HCT116 (cell line): ENCODE results near the gene KMT2B. TPM values are rescaled to one million over a fixed set of nuclear protein-coding genes. Genes with fewer than 3 reads are reported as not detected.

Experiments
- ATAC-seq: fragments of 200-7000 bp; cut with Tn5 transposase; 2 replicates; pipeline ENCODE4 v1.9.1; 2020; ENCODE audit warnings: mild to moderate bottlenecking, moderate library complexity
- BruUV-seq: library from RNA; stranded (reverse); fragments of 400-500 nt; replicated peaks from 2 replicates; lab custom pipeline; 2021; lab: Mats Ljungman, UMichigan
- CTCF ChIA-PET: fragments of 300-600 bp; sonication (Branson Sonifier 250); formaldehyde crosslinking; loops from one replicate; lab custom pipeline; 2021; ENCODE audit warnings: antibody characterized with exemption; lab: Charles Lee
- POLR2A ChIA-PET: fragments of 300-600, 350-600 bp; sonication (Branson Sonifier 250); formaldehyde crosslinking; loops from one replicate; lab custom pipeline; 2021; ENCODE audit warnings: antibody characterized with exemption; lab: Charles Lee
- RAD21 ChIA-PET, 2 experiments: fragments of 300-600 bp; sonication (Branson Sonifier 250); formaldehyde crosslinking; loops; one replicate each; lab custom pipeline; 2023; ENCODE audit warnings: low total read pairs in 2 of 2; ENCODE audit not compliant: uncharacterized antibody in 2 of 2, unreplicated experiment in 2 of 2, low non-redundant PET in 1 of 2; lab: Charles Lee
- DNase-seq: peaks from one replicate; pipeline ENCODE4 v3.0.0-alpha.2; 2010; ENCODE audit warnings: low read depth, low spot score
- H2AFZ ChIP-seq: fragments of 200-600 bp; shearing (Covaris generic), sonication (generic); 2 replicates; pipeline ENCODE4 v1.6.1; 2017; ENCODE audit warnings: low read depth, mixed run types, mixed read lengths, antibody characterized with exemption, low read length; ENCODE audit not compliant: poor library complexity, severe bottlenecking
- H3K27ac ChIP-seq: 2 replicates; pipeline ENCODE4 v1.5.1; 2012; ENCODE audit warnings: low read depth, low read length
- H3K27me3 ChIP-seq: fragments of 200-600 bp; sonication (generic); 2 replicates; pipeline ENCODE4 v1.6.1; 2016; ENCODE audit warnings: mixed run types, low read length, mixed read lengths; ENCODE audit not compliant: insufficient read depth
- H3K36me3 ChIP-seq, 2 experiments: fragments of 200-500 bp in 1 of 2; fragments of 200-600 bp in 1 of 2; sonication (Bioruptor generic) in 1 of 2; sonication (generic) in 1 of 2; 2 replicates each; pipeline versions ENCODE4 v1.5.1 to v1.6.1; 2014 to 2016; ENCODE audit warnings: low read length in 2 of 2, inconsistent platforms in 1 of 2, mixed read lengths in 1 of 2, mixed run types in 1 of 2; ENCODE audit not compliant: insufficient read depth in 2 of 2, control insufficient read depth in 1 of 2
- H3K4me1 ChIP-seq, 2 experiments: fragments of 200-600 bp in 1 of 2; sonication (generic) in 1 of 2; 2 replicates each; pipeline versions ENCODE4 v1.5.1 to v1.6.1; 2012 to 2017; ENCODE audit warnings: low read length in 2 of 2, inconsistent platforms in 1 of 2, mild to moderate bottlenecking in 1 of 2, mixed read lengths in 1 of 2, mixed run types in 1 of 2, moderate library complexity in 1 of 2; ENCODE audit not compliant: insufficient read depth in 2 of 2, control insufficient read depth in 1 of 2
- H3K4me2 ChIP-seq: fragments of 200-600 bp; sonication (generic); 2 replicates; pipeline ENCODE4 v1.6.1; 2017; ENCODE audit warnings: mixed run types, low read length, mixed read lengths
- H3K4me3 ChIP-seq, 2 experiments: fragments of 200-600 bp in 1 of 2; sonication (generic) in 1 of 2; replicated peaks in 1 of 2; 2 replicates each; pipeline ENCODE4 v1.5.1; 2011 to 2016; ENCODE audit warnings: low read length in 2 of 2, control low read depth in 1 of 2, low read depth in 1 of 2, mild to moderate bottlenecking in 1 of 2, mixed read lengths in 1 of 2, mixed run types in 1 of 2
- H3K79me2 ChIP-seq: fragments of 200-600 bp; sonication (generic); 2 replicates; pipeline ENCODE4 v1.6.1; 2017; ENCODE audit warnings: mild to moderate bottlenecking, mixed run types, low read length, moderate library complexity, mixed read lengths; ENCODE audit not compliant: insufficient read depth
- H3K9ac ChIP-seq: fragments of 200-600 bp; sonication (generic); 2 replicates; pipeline ENCODE4 v1.6.1; 2016; ENCODE audit warnings: low read length, mixed read lengths
- H3K9me2 ChIP-seq: fragments of 200-600 bp; sonication (generic), shearing (Covaris generic); 2 replicates; pipeline ENCODE4 v1.6.1; 2017; ENCODE audit warnings: mixed run types, mild to moderate bottlenecking, moderate library complexity; ENCODE audit not compliant: insufficient read depth
- H3K9me3 ChIP-seq, 2 experiments: fragments of 200-500 bp in 1 of 2; fragments of 200-600 bp in 1 of 2; sonication (Bioruptor generic) in 1 of 2; sonication (generic) in 1 of 2; 2 replicates each; pipeline ENCODE4 v1.6.1; 2014 to 2017; ENCODE audit warnings: low read length in 2 of 2, mixed read lengths in 2 of 2, inconsistent platforms in 1 of 2, low read depth in 1 of 2, mild to moderate bottlenecking in 1 of 2, mixed run types in 1 of 2, moderate library complexity in 1 of 2; ENCODE audit not compliant: control insufficient read depth in 1 of 2, insufficient read depth in 1 of 2
- H4K20me1 ChIP-seq: fragments of 200-600 bp; sonication (generic), shearing (Covaris generic); 2 replicates; pipeline ENCODE4 v1.6.1; 2017; ENCODE audit warnings: mixed run types, mild to moderate bottlenecking, moderate library complexity; ENCODE audit not compliant: insufficient read depth
- CBX3 ChIP-seq: IDR thresholded peaks from 2 replicates; pipeline ENCODE4 v1.6.1; 2012; ENCODE audit warnings: low read depth
- CEBPB ChIP-seq: IDR thresholded peaks from 2 replicates; pipeline ENCODE4 v1.6.1; 2012; ENCODE audit warnings: low read depth
- CTCF ChIP-seq, 3 experiments: fragments of 200-600 bp in 1 of 3; sonication (generic) in 1 of 3; IDR thresholded peaks in 2 of 3; conservative IDR thresholded peaks in 1 of 3; 2 replicates each; pipeline ENCODE4 v1.5.1; 2012 to 2017; ENCODE audit warnings: low read depth in 2 of 3, low read length in 2 of 3, antibody characterized with exemption in 1 of 3, borderline replicate concordance in 1 of 3, control low read depth in 1 of 3, mild to moderate bottlenecking in 1 of 3, mixed read lengths in 1 of 3, mixed run types in 1 of 3, moderate library complexity in 1 of 3; ENCODE audit not compliant: insufficient read depth in 1 of 3
- EGR1 ChIP-seq: IDR thresholded peaks from 2 replicates; pipeline ENCODE4 v1.6.1; 2012; ENCODE audit warnings: low read depth
- EZH2 ChIP-seq: fragments of 200-600 bp; sonication (generic); IDR thresholded peaks from 2 replicates; pipeline ENCODE4 v1.6.1; 2017; ENCODE audit warnings: antibody characterized with exemption, mixed run types
- EZH2phosphoT487 ChIP-seq: fragments of 200-600 bp; IDR thresholded peaks from 2 replicates; pipeline ENCODE4 v1.6.1; 2018; ENCODE audit warnings: antibody characterized with exemption, borderline replicate concordance
- FOSL1 ChIP-seq: IDR thresholded peaks from 2 replicates; pipeline ENCODE4 v1.6.1; 2012; ENCODE audit warnings: low read depth
- POLR2AphosphoS5 ChIP-seq: IDR thresholded peaks from 2 replicates; pipeline ENCODE4 v1.6.1; 2011; ENCODE audit warnings: mild to moderate bottlenecking, low read depth, low read length, moderate library complexity
- RAD21 ChIP-seq: IDR thresholded peaks from 2 replicates; pipeline ENCODE4 v1.6.1; 2012; ENCODE audit warnings: low read depth, mild to moderate bottlenecking
- SP1 ChIP-seq: IDR thresholded peaks from 2 replicates; pipeline ENCODE4 v1.6.1; 2012; ENCODE audit warnings: low read depth
- SRF ChIP-seq: IDR thresholded peaks from 2 replicates; pipeline ENCODE4 v1.6.1; 2012; ENCODE audit warnings: low read depth
- TCF7L2 ChIP-seq: IDR thresholded peaks from 2 replicates; pipeline ENCODE4 v1.7.0; 2011; ENCODE audit warnings: borderline replicate concordance, inconsistent platforms; ENCODE audit not compliant: insufficient read depth, insufficient read length; ENCODE audit errors: extremely low read depth
- YY1 ChIP-seq: IDR thresholded peaks from 2 replicates; pipeline ENCODE4 v1.6.1; 2011; ENCODE audit warnings: low read length, low read depth, moderate library complexity, mild to moderate bottlenecking; ENCODE audit not compliant: insufficient replicate concordance; ENCODE audit errors: extremely low read depth
- ZBTB33 ChIP-seq: IDR thresholded peaks from 2 replicates; pipeline ENCODE4 v1.6.1; 2011; ENCODE audit warnings: mild to moderate bottlenecking, low read length, moderate library complexity; ENCODE audit not compliant: insufficient replicate concordance; ENCODE audit errors: extremely low read depth
- ZFX ChIP-seq: fragments of 450-650 bp; IDR thresholded peaks from 2 replicates; pipeline ENCODE4 v1.6.1; 2017
- ZNF274 ChIP-seq: fragments of 200-500 bp; sonication (Bioruptor generic); IDR thresholded peaks from 2 replicates; pipeline ENCODE4 v1.6.1; 2014; ENCODE audit warnings: mild to moderate bottlenecking, low read depth, low read length, inconsistent platforms
- intact Hi-C: fragments of 100-400 bp; cut with micrococcal nuclease; formaldehyde crosslinking; loops from 2 replicates; pipeline ENCODE4 v1.10.0; 2022
- total RNA-seq: library from RNA; stranded (reverse); gene quantifications from one replicate; pipeline ENCODE4 v1.2.1, GENCODE V29; 2021; ENCODE audit not compliant: unreplicated experiment
- TF ChIP-seq, protein P1 (sequence below): IDR thresholded peaks from 2 replicates; pipeline ENCODE4 v1.6.1; 2012; ENCODE audit warnings: low read depth
- TF ChIP-seq, protein P2 (sequence below): IDR thresholded peaks from 2 replicates; pipeline ENCODE4 v1.6.1; 2012

The KMT2B gene
- total RNA-seq, 1 experiment from 2014 or later, result 29.9 TPM

DNA sequence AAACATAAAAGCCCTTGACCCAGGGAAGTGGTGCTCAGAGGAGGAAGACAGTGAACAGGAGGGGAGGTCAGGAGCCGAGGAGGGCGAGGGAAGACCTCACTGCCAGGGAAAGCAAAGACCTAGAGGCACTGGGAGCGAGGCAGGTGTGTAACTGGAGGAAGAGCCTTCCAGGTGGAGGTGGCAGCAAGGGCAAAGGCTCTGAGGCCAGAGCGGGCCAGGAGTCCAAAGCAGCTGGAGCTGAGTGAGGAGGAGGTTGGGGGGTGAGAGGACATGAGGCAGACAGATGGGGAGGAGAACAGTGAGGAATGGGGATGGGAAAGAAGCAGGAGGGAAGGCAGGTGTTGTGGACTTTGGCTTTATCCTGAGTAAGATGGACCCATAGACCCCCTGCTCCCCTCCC is 47.8 kb upstream of the KMT2B start:
- intact Hi-C loops, result no loop called here
- Histone ChIP-seq H2AFZ (no peak overlapping the region), H3K4me1 (peaks cover 2 to 17% of the 10 kb centered on the region in 2 experiments; a peak in 2 of 4 replicates), H3K79me2 (no peaks in the 10 kb centered on the region), H3K4me3 (no peak overlapping the region), H3K27ac (no peak overlapping the region), H3K9ac (no peak overlapping the region), H4K20me1 (no peaks in the 10 kb centered on the region), H3K36me3 (no peaks in the 10 kb centered on the region), H3K9me3 (no peaks in the 10 kb centered on the region), H3K27me3 (peaks cover 5% of the 10 kb centered on the region; the same call in 1 of the 2 replicates), H3K9me2 (no peaks in the 10 kb centered on the region), H3K4me2 (no peak overlapping the region)
- POLR2A ChIA-PET, result no interaction called here
- DNase-seq (no peak), ATAC-seq (no peak)
- BruUV-seq, result no TSS peak
- TF ChIP-seq TCF7L2 (no peak), ZFX (no peak), EZH2phosphoT487 (no peak), RAD21 (no peak), YY1 (no peak), SRF (no peak), EZH2 (no peak), SP1 (no peak), ZBTB33 (no peak), CBX3 (no peak), CEBPB (no peak), ZNF274 (no peak), CTCF (IDR thresholded peaks at IDR 0.05 in 2 of 3, conservative IDR thresholded peaks at IDR 0.05 in 1 of 3; ENCODE audit: borderline replicate concordance in 1 of 3, insufficient read depth in 1 of 3, low read depth in 2 of 3, low read length in 2 of 3) (no peak), FOSL1 (no peak), POLR2AphosphoS5 (no peak), EGR1 (no peak)
- TF ChIP-seq, protein P1, sequence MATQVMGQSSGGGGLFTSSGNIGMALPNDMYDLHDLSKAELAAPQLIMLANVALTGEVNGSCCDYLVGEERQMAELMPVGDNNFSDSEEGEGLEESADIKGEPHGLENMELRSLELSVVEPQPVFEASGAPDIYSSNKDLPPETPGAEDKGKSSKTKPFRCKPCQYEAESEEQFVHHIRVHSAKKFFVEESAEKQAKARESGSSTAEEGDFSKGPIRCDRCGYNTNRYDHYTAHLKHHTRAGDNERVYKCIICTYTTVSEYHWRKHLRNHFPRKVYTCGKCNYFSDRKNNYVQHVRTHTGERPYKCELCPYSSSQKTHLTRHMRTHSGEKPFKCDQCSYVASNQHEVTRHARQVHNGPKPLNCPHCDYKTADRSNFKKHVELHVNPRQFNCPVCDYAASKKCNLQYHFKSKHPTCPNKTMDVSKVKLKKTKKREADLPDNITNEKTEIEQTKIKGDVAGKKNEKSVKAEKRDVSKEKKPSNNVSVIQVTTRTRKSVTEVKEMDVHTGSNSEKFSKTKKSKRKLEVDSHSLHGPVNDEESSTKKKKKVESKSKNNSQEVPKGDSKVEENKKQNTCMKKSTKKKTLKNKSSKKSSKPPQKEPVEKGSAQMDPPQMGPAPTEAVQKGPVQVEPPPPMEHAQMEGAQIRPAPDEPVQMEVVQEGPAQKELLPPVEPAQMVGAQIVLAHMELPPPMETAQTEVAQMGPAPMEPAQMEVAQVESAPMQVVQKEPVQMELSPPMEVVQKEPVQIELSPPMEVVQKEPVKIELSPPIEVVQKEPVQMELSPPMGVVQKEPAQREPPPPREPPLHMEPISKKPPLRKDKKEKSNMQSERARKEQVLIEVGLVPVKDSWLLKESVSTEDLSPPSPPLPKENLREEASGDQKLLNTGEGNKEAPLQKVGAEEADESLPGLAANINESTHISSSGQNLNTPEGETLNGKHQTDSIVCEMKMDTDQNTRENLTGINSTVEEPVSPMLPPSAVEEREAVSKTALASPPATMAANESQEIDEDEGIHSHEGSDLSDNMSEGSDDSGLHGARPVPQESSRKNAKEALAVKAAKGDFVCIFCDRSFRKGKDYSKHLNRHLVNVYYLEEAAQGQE, result no peak
- TF ChIP-seq, protein P2, sequence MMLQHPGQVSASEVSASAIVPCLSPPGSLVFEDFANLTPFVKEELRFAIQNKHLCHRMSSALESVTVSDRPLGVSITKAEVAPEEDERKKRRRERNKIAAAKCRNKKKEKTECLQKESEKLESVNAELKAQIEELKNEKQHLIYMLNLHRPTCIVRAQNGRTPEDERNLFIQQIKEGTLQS, result no peak
- RAD21 ChIA-PET, result no interaction called here
- CTCF ChIA-PET, result no interaction called here
